GM23248 (cell line): ENCODE data around the gene GABPB2.

Experiments used
- EZH2 ChIP-seq: fragments of 200-600 bp; sonication (generic); IDR thresholded peaks from 2 replicates; pipeline ENCODE4 v1.6.1; 2018; ENCODE audit warnings: antibody characterized with exemption, mild to moderate bottlenecking; ENCODE audit not compliant: insufficient read depth, poor library complexity, severe bottlenecking
- EZH2phosphoT487 ChIP-seq: fragments of 200-600 bp; sonication (generic); IDR thresholded peaks from 2 replicates; pipeline ENCODE4 v1.6.1; 2018; ENCODE audit warnings: antibody characterized with exemption, moderate library complexity, mild to moderate bottlenecking, low read depth; ENCODE audit not compliant: insufficient read depth

DNA sequence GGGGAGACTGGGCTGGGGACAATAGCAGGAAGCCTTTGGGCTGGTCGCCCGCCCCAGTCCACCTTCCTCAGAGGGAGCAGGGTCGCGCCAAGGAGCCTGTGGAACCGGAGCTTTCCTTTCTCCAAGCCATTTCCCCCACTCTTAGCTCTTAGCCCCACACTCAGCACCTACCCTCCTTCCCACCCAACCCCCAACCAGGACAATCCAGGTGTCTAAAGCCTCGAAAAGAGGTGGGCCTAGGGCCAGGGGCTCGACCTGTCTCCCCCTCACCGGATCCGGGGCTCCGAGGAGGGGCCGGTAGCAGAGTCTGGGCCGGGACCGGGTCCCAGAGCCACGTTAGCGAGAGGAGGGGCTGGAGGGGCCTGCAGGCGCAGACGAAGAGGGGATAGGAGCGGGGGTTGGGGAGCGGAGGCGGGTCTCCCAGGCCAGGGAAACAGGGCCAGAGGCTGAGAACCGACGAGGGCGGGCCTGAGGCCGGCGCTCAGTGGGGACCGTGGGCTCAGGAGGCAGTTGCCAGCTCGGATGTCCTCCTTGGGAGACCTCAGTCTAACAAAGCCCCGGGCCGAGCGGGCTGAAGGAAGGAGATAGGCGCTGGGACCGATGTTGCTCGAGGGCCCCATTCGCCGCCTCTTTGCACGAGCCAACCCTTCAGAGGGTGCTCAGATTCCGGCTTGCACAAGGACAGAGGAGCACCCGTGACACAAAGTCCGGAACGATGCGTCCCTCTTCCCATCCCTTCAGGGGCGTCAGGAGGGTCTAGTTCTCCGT lies 74.9 kb downstream of the GABPB2 start:
- TF ChIP-seq EZH2phosphoT487, result no peak
- no peak for TF ChIP-seq EZH2
